ENCODE data around the gene SDK1.

Gene SDK1

DNA sequence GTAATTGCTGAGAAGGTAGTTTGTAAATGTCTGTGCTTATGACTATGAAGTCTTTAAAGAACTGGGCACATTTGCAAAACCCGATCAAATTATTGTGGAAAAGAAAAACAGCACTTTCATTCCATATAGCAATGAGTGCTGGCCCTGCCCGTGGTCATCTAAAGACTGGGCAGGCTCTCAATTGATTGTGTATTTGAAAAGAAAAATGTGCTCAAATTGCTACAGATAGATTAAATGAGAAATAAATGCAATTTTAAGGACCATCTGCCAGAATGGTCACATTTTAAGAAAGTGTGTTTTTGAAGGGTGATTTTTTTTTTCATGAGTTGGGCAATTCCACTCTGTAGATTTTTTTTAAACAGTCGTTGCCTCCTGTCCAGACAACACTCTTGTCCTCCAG is 672.2 kb downstream of the SDK1 start:
- DNase-seq (ENCODE audit: low read depth in 2 of 2, low spot score in 1 of 2), result no peak

DNA sequence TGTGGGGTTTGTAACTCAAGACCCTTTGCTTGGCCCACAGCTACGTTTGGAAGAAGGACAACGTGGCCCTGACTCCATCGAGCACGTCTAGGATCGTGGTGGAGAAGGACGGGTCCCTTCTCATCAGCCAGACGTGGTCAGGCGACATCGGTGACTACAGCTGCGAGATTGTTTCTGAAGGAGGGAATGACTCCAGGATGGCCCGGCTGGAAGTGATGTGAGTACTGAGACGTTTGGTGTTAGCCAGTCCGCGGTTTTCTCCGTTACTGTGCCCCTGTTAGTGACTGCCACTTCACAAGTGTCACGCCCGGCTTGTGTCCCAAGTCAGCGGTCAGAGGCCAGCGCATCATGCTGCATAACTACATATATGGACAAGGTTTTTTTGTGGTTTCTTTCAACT is 673.3 kb downstream of the SDK1 start:
- no peak for DNase-seq (ENCODE audit: low read depth in 2 of 2, low spot score in 1 of 2)

DNA sequence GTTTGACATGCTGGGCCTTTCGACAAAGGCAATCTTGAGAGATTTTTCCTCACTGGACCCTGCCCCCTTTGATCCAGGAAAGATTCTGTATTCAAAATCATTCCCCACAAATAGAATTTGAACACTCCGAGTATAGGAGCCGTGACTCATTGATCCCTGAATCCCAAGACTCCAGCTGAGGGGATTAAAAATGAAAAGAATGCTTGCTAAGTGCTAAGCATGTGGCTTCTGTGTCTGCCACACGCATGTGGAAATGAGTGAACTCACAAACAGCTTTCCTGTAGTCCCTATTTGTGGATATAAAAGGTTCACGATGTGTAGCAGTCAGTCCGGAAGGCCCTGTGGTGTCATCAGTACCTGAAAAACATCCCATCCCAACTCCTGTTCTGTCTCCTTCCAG is 674.3 kb downstream of the SDK1 start:
- no peak for DNase-seq (ENCODE audit: low read depth in 2 of 2, low spot score in 1 of 2)

DNA sequence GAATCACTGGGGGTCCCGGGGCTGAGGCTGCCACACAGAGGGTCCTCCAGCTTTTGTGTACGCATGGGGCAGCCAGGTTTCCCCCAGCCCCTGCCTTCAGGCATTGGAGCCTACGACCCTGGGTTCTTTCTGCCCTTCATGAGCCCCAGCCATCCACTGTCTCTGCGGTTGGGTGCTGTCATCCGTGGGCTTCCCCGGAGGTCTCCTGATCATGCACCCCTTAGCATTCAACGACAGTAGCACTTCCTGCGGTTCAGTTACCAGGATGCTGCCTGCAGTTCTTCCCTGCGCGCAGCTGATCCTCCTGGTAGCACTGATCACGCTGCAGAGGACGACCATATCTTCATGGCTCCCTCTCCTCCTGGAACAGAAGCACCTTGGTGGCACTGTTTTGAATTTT is 676.3 kb downstream of the SDK1 start:
- DNase-seq (ENCODE audit: low read depth in 2 of 2, low spot score in 1 of 2), result no peak

DNA sequence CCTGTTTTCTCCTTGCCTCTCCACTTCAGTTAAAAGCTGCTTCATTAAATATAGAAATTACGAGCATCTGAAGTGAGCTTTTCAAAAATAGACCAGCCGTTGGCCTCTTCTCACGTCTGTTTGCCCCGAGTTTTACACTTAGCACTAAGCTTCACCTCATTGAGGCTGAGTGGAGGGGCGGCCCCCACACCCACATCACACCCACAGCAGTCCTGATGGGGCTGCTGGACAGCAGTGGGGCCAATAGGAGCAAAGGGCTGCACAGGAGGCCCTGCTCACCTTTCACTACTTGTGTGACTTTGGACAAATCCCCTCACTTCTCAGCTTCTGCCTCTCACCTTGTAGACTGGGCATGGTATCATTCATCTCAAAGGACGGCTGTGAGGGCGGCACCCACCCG is 677.8 kb downstream of the SDK1 start:
- DNase-seq (ENCODE audit: low read depth in 2 of 2, low spot score in 1 of 2), result no peak

DNA sequence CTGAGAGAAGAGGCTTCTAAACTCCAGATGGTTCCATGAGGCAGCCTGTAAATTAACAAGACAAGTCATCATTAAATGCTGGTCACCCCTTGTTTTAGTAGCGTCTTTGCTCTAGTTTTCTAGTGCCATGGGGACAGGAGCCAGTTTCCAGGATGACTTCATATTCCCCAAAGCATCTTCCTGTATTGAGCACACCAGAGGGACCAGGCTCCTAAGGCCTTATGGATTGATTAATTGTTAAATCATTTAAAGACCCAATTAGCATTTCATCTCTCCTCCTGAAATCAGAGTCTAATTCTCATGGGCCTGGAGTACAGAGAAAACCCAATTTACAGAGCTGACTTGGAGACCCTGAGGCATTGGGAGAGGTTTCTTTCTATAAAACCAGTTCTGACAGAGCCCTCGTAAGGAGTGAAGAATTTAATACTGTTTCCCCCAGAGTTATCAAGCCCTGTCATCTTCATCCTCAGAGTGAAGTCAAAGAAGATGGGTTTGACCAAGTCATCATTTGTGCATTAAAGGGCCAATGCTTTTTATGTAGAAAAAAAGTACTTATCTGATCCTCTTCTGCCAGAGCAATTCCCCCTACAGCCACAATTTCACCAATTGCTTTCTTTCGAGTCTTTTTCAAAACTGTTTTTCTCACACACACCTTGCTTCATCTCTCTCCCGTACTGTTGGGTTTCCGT is 678.7 kb downstream of the SDK1 start:
- no peak for DNase-seq (ENCODE audit: low read depth in 2 of 2, low spot score in 1 of 2)

DNA sequence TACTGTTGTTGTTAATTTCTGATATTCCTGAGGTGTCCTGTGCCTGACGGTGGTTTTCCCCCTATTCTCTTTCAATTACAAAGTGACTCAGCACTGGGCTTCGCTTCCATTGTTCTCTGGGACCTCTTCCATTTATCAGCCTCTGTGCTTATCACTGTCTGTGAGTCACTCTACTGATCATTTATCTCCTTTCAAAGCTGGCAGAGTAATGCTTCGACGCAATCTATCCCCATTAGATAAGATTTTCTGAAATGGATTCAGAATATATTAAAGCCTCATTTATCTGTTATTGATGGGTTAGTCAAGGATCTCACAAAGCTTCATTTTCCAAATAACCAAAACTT is 679.2 kb downstream of the SDK1 start:
- no peak for DNase-seq (ENCODE audit: low read depth in 2 of 2, low spot score in 1 of 2)

DNA sequence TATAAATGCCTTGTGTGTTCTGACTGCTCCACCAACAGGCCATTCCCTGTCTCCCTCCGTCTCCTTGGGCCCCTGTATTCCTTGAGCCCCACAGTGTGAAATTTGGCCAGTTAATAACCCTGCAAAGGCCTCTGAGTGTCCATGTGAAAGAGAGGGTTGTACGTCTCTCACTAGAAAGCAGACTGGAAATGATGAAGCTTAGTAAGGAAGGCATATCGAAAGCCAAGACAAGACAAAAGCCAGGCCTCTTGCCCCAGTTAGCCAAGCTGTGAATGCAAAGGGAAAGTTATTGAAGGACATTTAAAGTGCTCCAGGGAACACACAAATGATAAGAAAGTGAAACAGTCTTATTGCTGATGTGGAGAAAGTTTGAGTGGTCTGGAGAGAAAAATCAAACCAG is 680.2 kb downstream of the SDK1 start:
- DNase-seq (ENCODE audit: low read depth in 2 of 2, low spot score in 1 of 2), result no peak

DNA sequence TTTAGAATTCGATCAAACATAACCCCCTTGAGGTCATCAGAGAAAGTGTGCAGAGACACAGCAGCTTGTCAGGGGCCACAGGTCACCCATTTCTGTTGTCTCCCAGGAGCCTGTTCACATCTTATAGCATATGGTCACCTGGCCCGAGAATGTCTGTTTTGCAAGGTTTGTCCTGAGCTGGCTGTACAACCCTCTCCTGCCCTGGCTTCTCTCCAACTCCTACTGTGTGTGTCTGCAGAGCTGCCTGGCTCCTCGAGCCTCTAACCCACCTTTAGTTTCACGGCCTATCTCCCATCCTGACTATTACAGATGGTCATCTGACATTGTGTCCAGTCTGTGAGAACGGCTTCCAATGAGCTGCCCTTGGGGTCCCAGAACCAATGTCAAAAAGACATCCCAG is 683.4 kb downstream of the SDK1 start:
- no peak for DNase-seq (ENCODE audit: low read depth in 2 of 2, low spot score in 1 of 2)

DNA sequence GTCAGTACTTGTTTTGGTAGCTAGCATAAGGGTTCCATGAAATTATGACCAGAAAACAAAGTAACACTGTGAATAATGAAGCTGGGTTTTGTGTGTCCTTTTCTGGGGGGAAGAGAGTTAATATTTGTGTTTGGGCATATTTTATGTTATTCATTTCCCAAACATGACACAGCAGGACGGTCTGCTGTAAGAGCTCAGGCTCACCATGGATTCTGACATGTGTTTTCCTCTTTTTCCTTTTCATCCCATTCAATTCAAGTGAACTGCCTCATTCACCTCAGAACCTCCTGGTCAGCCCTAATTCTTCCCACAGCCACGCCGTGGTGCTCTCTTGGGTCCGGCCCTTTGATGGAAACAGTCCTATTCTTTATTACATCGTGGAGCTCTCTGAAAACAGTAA is 685.9 kb downstream of the SDK1 start:
- no peak for DNase-seq (ENCODE audit: low read depth in 2 of 2, low spot score in 1 of 2)

DNA sequence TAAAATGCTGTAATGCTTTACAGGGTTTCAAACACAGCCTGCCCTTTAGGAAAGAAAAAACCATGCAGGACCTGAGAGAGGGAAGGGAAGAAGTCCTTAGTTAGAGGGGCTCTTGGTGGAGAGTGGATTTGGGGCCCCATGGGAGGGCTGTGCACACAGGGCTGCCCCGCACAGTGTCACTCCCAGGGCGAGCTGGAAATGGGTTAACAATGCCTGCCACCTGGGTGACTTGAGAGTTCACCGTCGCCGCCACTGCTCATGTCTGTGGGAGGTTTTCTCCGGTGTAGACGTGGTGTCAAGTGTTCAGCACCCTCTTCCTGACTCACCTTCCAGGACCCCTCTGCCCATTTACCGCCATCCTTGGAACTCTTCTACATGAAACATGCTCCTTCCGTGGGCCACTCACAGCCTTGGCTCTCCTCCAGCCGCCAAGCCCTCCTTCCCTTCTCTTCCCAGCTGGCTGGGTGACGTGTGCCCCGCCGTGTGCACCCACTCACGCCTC is 686.4 kb downstream of the SDK1 start:
- DNase-seq (ENCODE audit: low read depth in 2 of 2, low spot score in 1 of 2), result no peak

DNA sequence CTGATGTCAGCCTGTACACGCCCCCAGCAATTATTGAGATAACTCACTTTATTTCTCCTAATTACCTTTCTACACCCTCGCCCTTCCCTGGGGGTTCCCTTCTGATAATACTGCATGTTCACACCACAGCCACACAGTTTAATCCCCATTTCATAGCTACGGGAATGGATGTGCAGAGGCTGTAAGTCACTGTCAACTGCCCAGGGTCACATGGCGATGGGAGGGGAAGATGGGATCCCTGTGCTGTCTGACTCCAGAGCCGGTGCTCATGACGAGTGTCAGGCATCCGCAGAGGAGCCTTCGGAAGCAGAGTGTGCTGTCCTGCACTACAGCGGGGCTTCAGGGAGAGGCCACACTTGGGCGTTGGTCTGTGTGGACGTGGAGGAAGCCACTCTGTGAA is 688.7 kb downstream of the SDK1 start:
- no peak for DNase-seq (ENCODE audit: low read depth in 2 of 2, low spot score in 1 of 2)

DNA sequence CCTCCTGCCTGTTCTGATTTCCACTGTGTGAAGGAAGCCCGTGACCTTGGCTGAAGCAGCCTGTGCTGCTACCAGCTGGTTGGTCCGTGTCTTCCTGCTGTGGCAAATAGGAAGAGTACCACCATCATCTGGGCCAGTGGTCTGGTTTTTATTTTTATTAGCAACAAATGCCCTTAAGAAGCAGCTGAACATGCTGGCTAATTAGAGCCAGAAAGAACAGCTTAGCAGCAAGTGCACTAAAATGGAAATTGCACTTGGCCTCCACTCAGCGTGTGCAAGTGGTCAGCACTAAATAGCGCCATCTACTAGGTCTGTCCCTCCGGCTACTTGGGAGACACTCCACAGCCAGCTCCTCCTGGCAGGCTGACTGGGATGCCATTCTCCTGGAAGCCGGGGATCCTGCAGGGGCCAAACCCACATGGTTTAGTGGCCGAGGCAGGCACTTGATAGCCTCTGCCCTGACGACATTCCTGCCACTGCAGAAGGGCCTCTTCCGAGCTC is 690.7 kb downstream of the SDK1 start:
- DNase-seq (ENCODE audit: low read depth in 2 of 2, low spot score in 1 of 2), result no peak

DNA sequence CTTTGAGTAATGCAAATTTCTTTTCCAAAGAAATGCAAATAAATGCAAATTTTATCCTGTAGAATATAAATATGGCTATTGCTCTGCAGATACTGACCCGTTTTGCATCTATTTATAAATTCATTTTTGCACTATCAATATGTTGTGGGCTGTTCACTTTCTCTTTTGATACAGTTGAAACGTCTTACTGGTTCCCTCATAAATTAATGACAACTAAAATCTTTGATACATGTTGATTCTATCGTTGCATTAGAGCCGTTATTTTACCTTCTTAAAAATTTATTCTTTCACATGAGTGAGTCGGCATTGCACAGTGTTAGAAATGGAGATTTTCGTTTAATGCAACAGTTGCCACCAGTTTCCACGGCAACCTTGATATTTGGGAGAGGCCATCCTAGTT is 691.8 kb downstream of the SDK1 start:
- no peak for DNase-seq (ENCODE audit: low read depth in 2 of 2, low spot score in 1 of 2)

DNA sequence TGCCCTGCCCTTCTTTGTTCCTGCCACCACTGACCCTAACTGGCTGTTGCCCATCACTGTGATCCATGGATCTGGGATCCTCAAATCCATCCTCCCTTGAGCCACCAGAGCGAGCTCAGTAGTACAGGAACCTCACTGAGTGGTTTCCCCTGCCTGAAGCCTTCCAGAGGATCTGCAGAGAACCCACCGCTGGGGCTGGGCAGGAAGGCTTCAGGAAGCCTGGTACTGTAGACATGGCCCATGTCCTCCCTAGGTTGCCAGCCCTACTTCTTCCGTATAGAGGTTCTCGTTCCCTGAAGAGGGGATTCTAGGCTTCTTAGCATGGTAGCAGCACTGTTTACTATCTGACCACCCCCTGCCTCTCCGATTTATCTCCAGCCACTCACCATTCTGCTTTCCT is 693.7 kb downstream of the SDK1 start:
- no peak for DNase-seq (ENCODE audit: low read depth in 2 of 2, low spot score in 1 of 2)

DNA sequence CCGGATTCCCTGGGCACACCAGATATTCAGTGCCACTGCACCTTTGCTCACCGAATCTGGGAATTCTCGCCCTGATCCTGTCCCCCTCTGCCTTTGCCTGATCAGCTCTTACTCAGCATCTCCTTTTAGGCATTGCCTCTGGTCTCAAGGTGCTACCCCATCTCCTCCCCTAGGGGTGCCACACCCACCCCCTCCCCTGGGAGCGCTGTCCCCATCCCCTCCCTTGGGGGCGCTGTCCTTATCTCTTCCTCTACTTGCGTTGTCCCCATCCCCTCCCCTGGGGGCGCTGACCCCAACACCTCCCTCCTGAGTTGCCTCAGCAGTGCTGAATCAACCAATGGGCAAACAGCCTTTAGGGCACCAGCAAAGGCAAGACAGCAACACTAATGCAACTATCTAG is 694.1 kb downstream of the SDK1 start:
- no peak for DNase-seq (ENCODE audit: low read depth in 2 of 2, low spot score in 1 of 2)

DNA sequence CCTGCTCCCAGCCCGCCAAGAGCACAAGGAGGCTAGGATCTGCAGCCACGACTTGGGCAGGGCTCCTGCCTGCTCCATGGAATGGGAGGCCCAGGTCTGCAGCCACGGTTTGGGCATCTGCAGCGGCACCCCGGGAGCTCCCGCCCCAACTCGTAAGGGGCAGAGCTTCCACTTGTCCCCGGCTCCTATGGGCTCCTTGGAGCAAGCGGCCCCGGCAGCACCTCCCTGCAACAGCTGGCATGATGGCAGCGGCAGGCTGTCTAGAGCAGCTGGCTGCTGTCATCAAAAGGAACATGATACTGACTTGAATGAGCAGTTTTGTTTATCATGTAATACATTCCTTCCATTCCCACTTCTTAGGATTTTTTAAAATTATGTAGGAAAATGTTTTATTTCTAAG is 697.0 kb downstream of the SDK1 start:
- DNase-seq (ENCODE audit: low read depth in 2 of 2, low spot score in 1 of 2), result no peak

DNA sequence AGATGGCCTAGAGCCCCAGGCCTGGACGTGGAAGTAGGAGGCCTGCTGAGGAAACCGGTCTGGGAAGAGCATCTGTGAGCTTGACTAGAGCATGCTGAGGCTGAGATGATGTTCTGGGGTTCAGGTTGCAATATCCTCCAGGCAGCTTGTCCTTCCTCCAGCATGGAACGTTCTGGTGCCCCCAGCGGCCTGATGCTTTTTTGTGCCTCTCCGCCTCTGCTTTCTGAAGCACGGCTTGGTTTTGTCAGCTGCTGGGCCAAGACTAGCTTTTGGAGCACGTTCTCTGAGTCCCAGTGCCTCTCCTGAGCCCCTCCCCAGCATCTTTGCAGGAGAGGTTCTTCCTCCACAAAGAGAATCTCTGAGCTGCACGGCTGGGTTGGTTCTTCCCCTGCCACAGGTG is 699.1 kb downstream of the SDK1 start:
- no peak for DNase-seq (ENCODE audit: low read depth in 2 of 2, low spot score in 1 of 2)

DNA sequence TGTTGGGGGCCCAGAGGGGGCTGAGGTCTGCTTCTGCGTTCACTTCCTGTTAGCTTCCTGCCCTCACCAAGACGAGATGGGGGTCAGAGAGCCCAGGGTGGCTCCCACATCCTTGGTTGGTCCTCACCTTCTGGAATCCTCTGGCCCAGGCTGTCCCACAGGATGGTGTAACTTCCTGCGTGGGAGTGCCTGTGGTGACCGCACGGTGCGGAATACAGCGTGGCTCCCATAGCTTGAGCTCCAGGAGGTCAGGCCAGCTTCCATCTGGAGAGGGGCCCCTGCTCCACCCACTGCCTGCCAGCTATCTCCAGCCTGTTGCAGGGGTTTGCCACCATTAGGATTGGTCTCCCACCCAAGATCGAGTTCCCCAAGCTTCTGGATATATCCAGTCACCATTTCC is 699.9 kb downstream of the SDK1 start:
- DNase-seq (ENCODE audit: low read depth in 2 of 2, low spot score in 1 of 2), result no peak

DNA sequence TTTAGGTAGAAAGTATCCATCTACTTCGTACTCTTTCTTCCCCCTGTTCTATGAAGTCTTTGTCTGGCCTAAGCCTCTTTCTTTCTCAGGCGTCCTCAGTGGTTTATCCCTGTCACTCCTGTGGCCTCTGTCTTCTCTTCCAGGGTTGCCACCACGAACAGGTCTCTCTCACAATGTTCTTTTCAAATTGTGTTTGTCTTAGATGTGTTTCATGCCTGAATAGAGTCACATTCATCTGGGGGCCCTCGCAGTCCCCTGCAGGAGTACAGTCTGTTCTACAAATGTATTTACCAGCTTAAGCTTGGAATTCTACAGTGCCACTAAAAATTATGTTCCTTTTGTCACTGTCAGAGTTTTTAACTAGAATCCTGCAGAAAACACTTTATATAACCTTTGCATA is 700.7 kb downstream of the SDK1 start:
- DNase-seq (ENCODE audit: low read depth in 2 of 2, low spot score in 1 of 2), result no peak

DNA sequence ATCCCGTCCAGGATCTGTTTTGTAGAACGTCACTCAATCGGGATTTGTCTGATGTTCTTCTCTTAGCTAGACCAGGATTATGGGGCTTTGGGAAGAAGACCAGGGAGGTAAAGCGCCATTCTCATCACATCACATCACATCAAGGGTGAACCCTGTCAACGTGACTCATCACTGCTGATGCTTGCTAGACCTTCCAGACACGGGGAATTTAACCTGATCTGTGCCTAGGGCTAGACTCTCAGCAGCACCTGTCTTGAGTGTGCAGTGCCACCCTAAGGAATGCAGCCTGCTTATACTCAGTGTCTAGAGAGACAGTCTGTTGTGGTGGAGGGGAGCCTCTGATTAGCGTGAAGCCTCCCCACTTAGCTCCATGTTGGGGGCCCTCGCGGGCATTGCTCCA is 702.5 kb downstream of the SDK1 start:
- DNase-seq (ENCODE audit: low read depth in 2 of 2, low spot score in 1 of 2), result no peak

DNA sequence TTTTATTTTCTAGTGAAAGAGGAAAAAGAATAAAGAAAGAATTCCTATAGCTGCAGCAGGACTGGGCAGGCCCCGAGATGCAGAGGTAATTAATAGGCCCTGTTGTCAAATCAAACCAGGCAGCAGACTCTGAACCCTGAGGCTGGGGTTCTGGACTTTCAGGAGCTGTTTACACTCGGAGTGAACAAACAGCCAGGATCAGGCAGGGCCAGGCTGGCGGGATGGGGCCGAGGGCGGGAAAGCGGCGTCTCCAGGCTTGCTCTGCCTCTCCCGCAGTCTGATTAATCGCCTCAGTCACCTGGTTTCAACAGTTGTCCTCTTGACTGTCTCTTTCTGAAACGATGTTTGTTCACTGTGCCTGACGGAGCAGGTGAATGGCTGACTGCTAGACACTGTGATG is 705.6 kb downstream of the SDK1 start:
- no peak for DNase-seq (ENCODE audit: low read depth in 2 of 2, low spot score in 1 of 2)

DNA sequence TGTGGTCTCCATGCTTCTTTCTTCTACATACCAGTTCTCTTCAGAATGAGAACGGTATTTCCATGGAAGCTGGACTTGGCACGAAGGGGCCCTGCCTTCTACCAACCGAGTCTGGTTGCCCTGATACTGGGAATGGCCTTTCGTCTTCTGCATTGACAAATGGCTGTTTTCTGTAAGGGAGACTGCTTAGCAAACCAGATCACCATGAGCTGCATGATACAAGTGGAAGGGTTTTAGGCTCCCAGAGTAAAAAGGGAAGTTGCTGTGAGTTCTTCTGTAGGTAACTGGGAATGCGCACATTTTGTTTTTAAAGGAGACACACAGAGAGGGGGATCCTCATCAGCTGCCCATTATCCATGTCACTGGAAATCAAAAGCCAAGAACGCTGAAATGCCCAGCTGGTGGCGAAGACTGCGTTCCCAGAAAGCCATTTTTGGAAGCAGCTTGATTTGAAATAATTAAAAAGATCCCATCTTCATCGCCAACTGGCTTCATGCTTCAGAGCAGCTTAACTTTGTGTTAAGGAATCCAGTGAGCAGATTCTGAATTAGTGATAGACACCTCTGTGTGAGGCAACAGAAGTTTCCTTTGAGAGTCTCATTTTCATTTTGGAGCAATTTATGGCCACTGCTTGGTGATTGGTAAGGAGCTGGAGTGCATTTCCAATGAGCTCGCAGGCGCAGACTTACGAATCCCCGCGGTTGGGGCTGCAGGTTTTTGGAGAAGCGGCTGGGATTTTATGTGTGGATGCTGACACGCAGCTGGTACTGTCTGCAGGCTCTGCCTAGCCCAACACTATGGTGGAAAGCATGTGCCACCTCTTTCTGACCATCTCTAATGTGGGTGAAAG is 708.4 kb downstream of the SDK1 start:
- DNase-seq (ENCODE audit: low read depth in 2 of 2, low spot score in 1 of 2), result no peak

Measured in stimulated activated CD8-positive, alpha-beta memory T cell treated with anti-CD3 and anti-CD28 coated beads, Interleukin-4, amount 100 ng/mL, for 4 hours (primary cell).